Activated naive CD4-positive, alpha-beta T cell treated with Interleukin-2 at 50 U/mL for 16 hours (primary cell): ENCODE results near the gene TMEM144.

Experiments
- DNase-seq: peaks from one replicate; pipeline ENCODE4 v3.0.0-alpha.2; 2020

Gene TMEM144

GRCh38 chr4:158302076-158302866 lies 92.0 kb downstream of the TMEM144 start:
- no peak for DNase-seq

DNA sequence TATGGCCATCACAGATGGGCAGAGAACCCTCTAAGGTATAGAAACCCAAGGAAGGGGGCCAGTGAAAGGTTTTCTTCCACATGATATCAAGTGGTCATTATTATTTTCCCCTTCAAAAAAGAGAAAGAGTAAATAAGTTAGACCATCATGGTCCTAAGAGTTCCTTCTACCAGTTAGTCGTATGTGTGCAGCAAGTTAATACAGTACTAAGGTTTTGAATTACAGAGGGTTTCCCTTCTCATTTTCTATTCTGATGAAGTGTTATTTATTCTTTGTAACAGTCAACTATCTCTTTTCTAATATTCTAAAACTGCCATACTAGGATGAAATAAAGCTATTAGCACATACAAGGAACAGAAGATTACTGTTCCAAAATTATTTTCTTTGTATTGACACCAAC lies 94.4 kb downstream of the TMEM144 start:
- DNase-seq = no peak
